Measurements from ENCODE around the gene TRIM36. TPM values are rescaled to one million over a fixed set of nuclear protein-coding genes. Genes with fewer than 3 reads are reported as not detected.

TRIM36 gene
- polyA plus RNA-seq, 1 donor from 2014 or later: 122 TPM

DNA sequence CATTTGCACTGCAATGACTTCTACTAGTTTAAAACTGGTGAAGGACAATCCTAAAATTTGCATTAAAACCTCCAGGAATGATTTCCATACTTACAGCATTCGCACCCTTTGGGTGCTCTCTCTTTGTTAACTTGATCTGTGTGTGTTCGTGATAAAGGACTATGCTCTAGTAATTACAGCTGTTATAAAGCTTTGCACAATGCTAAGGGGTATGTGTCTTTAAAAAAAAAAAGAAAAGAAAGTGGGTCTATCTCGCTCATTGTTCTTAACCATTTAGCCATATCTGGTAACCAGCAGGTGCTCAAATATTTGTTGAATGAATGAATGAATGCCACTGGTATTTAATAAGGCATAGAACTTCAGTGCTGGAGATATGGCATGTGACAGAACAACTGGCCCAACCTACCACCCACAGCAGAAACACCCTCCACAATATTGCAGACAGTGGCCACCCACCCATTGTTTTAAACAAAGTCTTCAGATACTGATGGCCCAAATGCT is 8.7 kb downstream of the TRIM36 start:
- Histone ChIP-seq H3K79me2 (replicated peaks; ENCODE audit: insufficient read depth, low read length) (peaks cover 92% of the 10 kb centered on the region), H3K27ac (ENCODE audit: low read length) (no peak overlapping the region), H3F3A (ENCODE audit: insufficient read depth, low read length, poor library complexity, severe bottlenecking) (no peaks in the 10 kb centered on the region), H3K9me3 (ENCODE audit: low read length) (peaks cover 11% of the 10 kb centered on the region), H3K9me2 (ENCODE audit: insufficient read depth, low read length) (no peaks in the 10 kb centered on the region), H4K20me1 (ENCODE audit: insufficient read depth) (no peaks in the 10 kb centered on the region), H3K36me3 (ENCODE audit: insufficient read depth, low read length) (peaks cover 3% of the 10 kb centered on the region), H2AFZ (ENCODE audit: low read depth, low read length) (no peak overlapping the region), H3K4me3 (ENCODE audit: low read length) (no peak overlapping the region), H3K9ac (ENCODE audit: low read length) (no peak overlapping the region), H3K4me2 (ENCODE audit: low read length) (no peak overlapping the region), H3K27me3 (ENCODE audit: insufficient read depth, low read depth, low read length) (no peaks in the 10 kb centered on the region)
- TF ChIP-seq EZH2 (IDR thresholded peaks at IDR 0.05; ENCODE audit: borderline replicate concordance, insufficient read depth, low read length, poor library complexity, severe bottlenecking) (no peak), CTCF (IDR thresholded peaks at IDR 0.05; ENCODE audit: poor library complexity, severe bottlenecking) (no peak), TAF1 (IDR thresholded peaks at IDR 0.05; ENCODE audit: low read depth) (no peak), EP300 (conservative IDR thresholded peaks at IDR 0.05; ENCODE audit: poor library complexity, severe bottlenecking) (no peak), MXI1 (conservative IDR thresholded peaks at IDR 0.05; ENCODE audit: poor library complexity, severe bottlenecking) (no peak), SMC3 (conservative IDR thresholded peaks at IDR 0.05; ENCODE audit: poor library complexity) (no peak), REST (IDR thresholded peaks at IDR 0.05; ENCODE audit: borderline replicate concordance) (no peak), RAD21 (conservative IDR thresholded peaks at IDR 0.05) (no peak), POLR2AphosphoS5 (IDR thresholded peaks at IDR 0.05) (no peak)

- no peak for TF ChIP-seq SMC3 (conservative IDR thresholded peaks at IDR 0.05; ENCODE audit: poor library complexity)
- no peak for TF ChIP-seq CTCF (IDR thresholded peaks at IDR 0.05; ENCODE audit: poor library complexity, severe bottlenecking)
- TF ChIP-seq REST (IDR thresholded peaks at IDR 0.05; ENCODE audit: borderline replicate concordance): no peak
- no peak for TF ChIP-seq MXI1 (conservative IDR thresholded peaks at IDR 0.05; ENCODE audit: poor library complexity, severe bottlenecking)
- no peak for TF ChIP-seq RAD21 (conservative IDR thresholded peaks at IDR 0.05)
- no peak for TF ChIP-seq TAF1 (IDR thresholded peaks at IDR 0.05; ENCODE audit: low read depth)
- TF ChIP-seq EP300 (conservative IDR thresholded peaks at IDR 0.05; ENCODE audit: poor library complexity, severe bottlenecking): no peak
- Histone ChIP-seq H3K9me2 (ENCODE audit: insufficient read depth, low read length) (no peaks in the 10 kb centered on the region), H3F3A (ENCODE audit: insufficient read depth, low read length, poor library complexity, severe bottlenecking) (no peaks in the 10 kb centered on the region), H4K20me1 (ENCODE audit: insufficient read depth) (no peaks in the 10 kb centered on the region), H3K4me3 (ENCODE audit: low read length) (no peak overlapping the region), H3K27ac (ENCODE audit: low read length) (no peak overlapping the region), H3K9me3 (ENCODE audit: low read length) (peaks cover 4% of the 10 kb centered on the region), H3K79me2 (replicated peaks; ENCODE audit: insufficient read depth, low read length) (peaks cover 76% of the 10 kb centered on the region), H3K9ac (ENCODE audit: low read length) (no peak overlapping the region), H3K36me3 (ENCODE audit: insufficient read depth, low read length) (peaks cover 6% of the 10 kb centered on the region), H2AFZ (ENCODE audit: low read depth, low read length) (no peak overlapping the region), H3K27me3 (ENCODE audit: insufficient read depth, low read depth, low read length) (no peaks in the 10 kb centered on the region), H3K4me2 (ENCODE audit: low read length) (no peak overlapping the region)
These were observed 18.4 kb downstream of the TRIM36 start for GRCh38 chr5:115151208-115151805.
